GM19238 (cell line): Measurements from ENCODE around the gene PALLD.

Source experiments
- DNase-seq: peaks from one replicate; pipeline ENCODE4 v3.0.0; 2011; ENCODE audit warnings: low spot score; ENCODE audit not compliant: insufficient read length

Gene PALLD

DNA sequence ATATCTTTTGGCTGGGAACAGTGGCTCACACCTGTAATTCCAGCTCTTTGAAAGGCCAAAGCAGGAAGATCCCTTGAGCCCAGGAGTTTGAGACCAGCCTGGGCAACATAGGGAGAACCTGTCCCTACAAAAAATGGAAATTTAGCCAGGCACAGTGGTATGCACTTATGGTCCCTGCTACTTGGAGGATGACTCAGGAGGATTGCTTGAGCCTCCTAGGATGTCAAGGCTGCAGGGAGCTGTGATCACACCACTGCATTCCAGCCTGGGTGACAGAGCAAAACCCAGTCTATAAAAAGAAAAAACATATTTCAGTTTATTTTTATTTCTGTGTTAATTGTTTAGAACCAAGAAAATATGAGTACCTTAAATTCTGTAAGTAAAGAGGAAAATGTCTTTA lies 389.5 kb downstream of the PALLD start:
- DNase-seq, result no peak

- DNase-seq, result no peak
These were observed 391.0 kb downstream of the PALLD start for GRCh38 chr4:168887809-168888208.

DNA sequence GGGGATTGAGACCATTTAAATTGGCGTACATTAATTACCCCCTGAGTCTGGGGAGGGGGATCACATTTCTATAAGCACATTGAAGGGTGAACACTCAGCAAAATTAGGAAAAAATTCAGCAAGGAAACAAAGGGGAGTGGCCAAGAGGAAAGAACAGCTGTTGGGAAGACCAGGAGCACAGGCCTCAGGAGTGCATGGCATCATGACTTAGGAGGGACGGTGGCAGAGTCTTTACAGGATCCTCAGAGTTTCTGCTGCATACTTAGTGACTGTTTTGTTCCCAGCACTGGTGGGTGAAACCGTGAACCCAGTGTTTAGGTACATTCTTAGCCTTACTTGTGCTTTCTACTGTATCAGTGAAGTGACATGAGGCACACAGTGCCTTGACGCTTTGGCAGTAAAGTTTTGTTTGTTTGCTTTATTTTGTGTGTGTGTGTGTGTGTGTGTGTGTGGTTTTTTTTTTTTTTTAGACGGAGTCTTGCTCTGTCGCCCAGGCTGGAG lies 391.9 kb downstream of the PALLD start:
- no peak for DNase-seq

DNA sequence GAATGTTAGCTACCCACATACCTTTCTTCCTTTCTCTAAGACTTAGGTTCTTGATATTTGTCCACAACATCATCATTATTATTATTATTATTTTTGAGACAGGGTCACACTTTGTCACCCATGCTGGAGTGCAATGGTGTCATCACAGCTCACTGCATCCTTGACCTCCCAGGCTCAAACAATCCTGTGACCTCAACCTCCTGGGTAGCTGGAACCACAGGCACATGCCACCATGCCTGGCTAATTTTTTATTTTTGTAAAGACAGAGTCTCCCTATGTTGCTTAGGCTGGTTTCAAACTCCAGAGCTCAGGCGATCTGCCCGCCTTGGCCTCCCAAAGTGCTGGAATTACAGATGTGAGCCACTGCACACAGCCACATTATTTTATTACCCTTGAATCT lies 394.2 kb downstream of the PALLD start:
- no peak for DNase-seq

GRCh38 chr4:168891688-168892087 lies 394.8 kb downstream of the PALLD start:
- DNase-seq, result no peak

- DNase-seq, result no peak
These were observed 395.6 kb downstream of the PALLD start for GRCh38 chr4:168892475-168892874.

- no peak for DNase-seq
These were observed 396.4 kb downstream of the PALLD start for GRCh38 chr4:168893205-168893604.

DNA sequence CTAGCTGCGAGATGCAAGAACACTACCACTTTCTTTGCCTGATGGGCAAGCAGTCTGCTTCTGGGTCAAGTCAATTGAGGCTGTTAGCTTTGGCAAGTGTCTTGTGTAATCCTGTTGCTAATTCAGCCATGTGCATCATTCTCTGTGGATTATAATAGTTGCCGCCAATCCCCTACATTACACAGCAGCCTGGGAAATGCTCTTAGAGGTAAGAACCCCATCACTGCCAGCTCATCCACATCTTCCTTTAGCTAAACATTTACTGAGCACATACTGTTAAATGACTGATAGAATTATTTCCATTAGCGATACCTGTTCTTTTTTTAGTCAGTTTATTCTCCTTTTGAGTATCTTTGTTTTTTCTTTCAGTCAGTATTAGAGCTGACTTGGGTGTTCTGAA lies 397.0 kb downstream of the PALLD start:
- no peak for DNase-seq

DNA sequence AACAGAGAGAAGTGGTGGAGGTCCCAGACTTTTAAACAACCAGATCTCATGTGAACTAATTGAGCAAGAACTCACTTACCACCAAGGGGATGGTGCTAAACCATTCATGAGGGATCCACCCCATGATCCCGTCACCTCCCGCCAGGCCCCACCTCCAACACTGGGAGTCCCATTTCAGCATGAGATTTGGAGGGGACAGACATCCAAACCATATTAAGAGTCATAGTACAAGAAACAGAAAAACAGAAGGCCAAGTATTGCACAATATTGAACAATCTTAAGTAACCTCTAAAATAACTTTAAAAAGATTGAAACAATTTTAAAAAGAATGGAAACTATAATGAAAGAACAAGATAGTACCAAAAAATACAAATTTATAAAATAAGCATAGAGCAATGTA lies 403.2 kb downstream of the PALLD start:
- DNase-seq, result no peak

- DNase-seq, result no peak
These were observed 410.4 kb downstream of the PALLD start for GRCh38 chr4:168907119-168907698.

DNA sequence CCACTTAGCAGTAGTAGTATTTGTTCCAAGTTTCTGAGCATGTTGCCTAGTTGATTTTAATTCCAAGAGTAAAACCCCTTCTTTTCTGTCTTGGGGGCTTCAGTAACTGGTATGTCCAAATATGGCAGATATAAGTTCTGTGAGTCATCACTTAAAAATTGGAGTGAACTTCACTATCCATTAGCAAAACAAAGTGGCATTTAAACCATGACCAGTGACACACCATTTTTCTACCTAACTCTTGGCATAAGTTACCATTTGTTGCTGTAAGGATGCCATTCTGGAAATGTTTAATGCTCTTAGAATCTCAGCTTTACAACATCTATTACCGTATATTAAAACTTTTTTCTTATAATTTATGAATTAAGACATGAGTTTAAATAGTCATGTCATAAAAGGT lies 411.2 kb downstream of the PALLD start:
- no peak for DNase-seq

GRCh38 chr4:168908851-168909273 lies 412.0 kb downstream of the PALLD start:
- no peak for DNase-seq

DNA sequence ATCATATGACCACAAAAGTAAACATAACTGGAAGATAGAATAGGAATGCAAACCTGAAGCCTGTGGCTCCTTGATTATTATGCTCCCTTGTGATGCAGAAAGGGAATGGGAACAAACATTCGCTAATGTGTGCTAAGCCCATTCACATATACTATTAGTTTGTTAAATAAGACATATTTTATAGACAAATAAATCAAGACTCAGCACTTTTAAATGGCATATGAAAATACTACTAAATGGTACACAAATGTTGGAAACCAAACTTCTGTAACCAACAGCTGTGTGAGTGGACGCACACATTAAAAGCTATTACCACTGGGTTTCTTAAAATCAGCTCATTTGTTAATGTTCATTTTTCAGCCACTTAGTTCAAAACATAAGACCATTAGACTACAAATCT lies 417.2 kb downstream of the PALLD start:
- DNase-seq, result no peak

DNA sequence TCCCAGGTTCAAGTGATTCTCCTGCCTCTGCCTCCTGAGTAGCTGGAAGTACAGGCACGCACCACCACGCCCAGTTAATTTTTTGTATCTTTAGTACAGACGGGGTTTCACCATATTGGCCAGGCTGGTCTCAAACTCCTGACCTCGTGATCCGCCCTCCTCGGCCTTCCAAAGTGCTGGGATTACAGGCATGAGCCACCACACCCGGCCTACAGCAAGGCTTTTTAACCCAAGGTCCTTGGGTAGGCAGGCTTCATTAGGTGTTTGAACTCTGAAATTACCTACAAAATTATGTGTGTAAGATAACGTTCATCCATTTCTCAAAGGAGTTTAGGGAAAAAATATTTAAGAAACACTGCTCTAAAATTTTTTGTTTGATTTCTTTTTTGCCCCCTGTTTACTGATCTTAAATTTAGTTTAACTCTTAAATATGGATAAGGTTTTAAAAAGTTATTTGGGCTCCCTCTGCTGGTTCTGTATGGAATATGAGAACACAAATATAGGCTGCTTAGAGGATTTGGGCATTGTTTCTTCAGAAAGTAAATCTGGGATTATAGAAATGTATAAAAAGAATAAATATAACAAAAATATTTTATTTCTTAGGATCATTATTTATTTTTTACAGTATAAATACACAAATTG lies 420.4 kb downstream of the PALLD start:
- peak; percentile 17 for DNase-seq

DNA sequence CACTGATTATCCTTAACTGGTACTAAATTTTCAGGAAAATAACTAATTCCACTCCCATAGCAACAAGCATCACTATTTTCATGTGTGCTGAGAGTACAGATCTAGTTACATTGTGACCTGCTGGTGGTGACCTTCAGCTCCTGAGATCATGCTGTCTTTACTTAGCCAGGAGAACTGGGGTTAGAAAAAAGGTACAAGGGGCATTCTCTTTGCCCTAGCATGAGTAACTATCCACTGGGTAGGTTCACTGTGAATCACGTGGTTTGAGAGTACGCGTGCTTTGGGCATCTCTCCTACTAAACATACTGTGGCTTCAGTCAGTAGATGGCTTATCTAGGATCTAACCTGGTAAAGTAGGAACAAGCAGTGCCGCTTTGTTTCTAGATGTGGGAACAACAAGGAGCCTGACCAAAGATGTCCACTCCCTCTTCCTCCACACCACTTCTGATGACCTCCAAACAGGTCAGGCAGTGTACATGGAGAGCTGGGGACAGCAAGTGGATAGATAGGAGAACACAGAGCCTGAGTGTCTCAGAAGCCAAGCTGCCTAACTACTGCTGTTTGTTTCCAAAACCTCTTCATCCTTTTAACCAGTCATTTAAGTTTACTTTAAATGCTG lies 423.0 kb downstream of the PALLD start:
- no peak for DNase-seq

DNA sequence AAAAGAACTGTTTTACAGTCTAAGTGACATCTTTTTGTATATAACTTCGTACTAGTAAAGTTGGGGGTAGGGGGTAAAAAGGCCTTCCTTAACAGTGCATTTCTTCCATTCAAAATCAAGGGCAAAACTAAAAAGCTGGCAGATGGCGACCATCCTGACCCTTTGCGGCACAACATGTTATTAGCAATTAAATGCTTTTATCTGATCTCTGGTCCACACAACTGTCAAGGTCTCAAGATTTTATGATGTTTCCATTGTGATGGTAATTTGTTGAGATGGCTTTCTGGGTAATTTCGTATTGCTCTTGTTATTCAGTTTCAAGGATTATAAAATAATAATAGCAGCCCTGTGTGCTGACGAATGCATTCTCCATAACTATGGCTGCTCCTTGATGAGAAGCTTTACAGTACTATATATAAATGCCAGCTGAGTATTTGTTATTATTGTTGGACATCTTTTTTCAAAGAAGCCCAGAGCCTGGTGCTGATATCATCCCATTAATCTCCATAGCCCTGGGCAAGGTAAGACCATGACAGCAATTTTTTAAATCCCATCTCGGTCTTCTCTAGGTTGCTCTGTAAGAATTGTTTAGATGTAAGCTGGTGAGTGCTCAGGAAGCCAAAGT lies 423.7 kb downstream of the PALLD start:
- DNase-seq, result no peak

GRCh38 chr4:168923526-168924194 lies 426.8 kb downstream of the PALLD start:
- DNase-seq, result peak; percentile 32

DNA sequence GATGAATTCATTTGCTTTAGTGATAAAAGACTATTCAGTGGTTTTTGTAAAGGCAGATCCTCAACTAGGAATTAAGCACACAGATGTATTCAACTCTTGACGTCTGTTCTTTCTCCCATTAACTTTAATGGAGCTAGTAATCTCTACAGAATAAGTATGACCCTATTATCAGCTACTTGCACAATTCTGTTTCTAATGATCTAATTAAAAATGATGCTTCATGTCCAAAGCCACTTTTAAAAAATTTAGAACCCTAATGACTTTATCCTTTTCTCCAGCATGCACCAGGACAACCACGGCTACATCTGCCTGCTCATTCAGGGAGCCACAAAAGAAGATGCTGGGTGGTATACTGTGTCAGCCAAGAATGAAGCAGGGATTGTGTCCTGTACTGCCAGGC lies 427.8 kb downstream of the PALLD start:
- no peak for DNase-seq

GRCh38 chr4:168925789-168926490 lies 429.1 kb downstream of the PALLD start:
- no peak for DNase-seq

DNA sequence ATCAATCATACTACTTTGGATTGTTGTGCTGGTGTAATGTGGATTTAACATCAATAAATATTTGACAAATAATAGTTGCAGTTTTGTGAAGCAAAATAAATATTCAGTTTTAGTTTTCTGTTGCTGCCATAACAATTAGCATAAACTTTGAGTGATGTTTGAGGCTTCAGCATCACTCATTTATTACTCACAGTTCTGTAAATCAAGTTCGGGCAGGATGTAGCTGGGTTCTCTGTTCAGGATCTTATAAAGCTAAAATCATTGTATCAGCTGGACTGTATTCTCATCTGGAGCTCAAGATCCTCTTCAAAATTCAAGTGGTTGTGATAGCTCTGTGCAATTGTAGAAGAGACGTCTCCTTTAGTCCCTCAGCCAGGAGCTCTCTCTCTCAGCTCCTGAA lies 431.5 kb downstream of the PALLD start:
- DNase-seq, result no peak

GRCh38 chr4:168928875-168929274 lies 432.0 kb downstream of the PALLD start:
- DNase-seq, result no peak
